GM21723 (cell line): ENCODE data around the gene ELP4.
A peak's percentile ranks its signal among the peaks of the same experiment; 100 is the strongest.

Source experiments
- ATAC-seq: cut with Tn5 transposase; IDR thresholded peaks from one replicate; pipeline ENCODE4 v1.9.1; 2021; ENCODE audit warnings: mild to moderate bottlenecking, moderate library complexity; ENCODE audit not compliant: unreplicated experiment

ELP4 gene

GRCh38 chr11:31798057-31798553, 288.5 kb downstream of the ELP4 start:
- no peak for ATAC-seq

GRCh38 chr11:31798554-31799434, 289.2 kb downstream of the ELP4 start:
- ATAC-seq, result peak; percentile 82

DNA sequence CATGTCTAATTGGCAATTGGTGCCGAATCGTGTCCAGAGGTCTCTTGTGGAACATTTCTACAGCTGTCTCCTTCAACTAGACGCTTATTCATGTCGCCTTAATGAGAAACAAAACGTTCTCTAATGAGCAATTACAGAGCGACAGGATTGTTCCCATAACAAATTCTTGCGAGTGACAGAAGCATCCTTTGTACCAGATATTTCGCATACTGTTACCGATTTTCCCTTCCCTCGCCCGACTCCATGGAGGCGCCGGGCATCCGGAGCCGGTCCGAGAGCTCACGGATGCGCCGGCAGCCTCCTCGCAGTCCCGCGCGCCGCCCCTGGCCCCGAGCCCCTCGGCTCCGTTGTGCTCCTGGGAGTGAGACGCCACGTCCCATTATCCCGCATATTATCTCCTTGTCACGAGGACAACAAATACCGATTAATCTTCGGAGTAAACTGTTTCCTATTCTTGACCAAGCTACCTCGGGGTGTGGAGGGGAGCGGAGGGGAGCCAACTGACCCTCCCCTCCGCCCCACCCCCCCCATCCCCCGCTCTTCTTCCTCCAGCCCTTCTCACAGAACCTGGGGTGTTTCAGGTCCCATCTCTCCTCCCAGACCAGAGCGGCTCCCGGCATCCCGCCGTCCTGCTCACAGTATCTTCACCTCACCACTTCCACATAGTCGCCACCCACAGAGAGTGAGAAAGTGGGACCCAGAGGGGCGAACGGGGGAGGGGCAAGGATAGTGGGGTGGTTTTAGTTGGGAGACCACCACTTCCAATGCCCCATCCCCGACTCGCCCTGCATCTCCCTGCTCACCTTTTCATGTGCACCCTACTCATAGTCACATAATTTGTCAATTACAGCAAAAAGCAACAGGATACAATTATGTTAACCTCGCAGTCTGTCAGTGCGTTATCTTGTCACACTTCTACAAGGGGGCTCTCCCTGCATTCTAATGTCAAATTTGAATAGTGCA, 290.1 kb downstream of the ELP4 start:
- ATAC-seq, result no peak

DNA sequence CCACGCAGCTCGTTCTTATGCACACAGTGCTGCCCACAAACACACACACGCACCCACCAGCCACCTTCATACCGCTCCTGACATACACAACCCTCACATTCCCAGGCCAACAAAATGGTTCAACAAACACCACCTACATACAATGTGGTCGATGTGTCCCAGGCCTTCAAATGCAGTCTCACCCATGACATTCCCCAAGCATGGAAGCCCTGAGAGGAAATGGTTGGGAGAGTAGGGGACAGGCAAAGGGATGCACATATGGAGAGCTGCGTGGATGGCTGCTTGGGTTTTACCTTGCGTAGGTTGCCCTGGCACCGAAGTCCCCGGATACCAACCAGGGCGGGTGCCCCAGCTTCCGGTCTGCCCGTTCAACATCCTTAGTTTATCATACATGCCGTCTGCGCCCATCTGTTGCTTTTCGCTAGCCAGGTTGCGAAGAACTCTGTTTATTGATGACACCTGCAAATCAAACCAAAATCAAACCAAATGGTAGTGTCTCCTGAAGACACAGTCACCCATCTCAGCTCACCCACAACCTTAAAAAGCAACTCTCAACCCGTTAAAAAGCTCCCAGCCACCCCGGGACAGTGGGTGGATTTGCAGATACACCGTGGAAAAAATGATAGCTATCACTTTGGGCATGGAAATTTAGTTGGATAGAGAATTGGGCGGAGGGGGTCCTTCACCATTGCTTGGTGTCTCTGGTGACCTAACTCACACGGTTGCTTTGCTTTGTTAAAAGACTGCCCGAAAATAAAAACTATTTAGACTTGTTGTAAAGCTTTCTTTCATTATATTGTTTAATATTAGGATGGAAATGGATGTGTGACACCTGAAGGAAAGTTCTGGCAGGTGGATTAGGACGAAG, 291.1 kb downstream of the ELP4 start:
- ATAC-seq, result no peak

DNA sequence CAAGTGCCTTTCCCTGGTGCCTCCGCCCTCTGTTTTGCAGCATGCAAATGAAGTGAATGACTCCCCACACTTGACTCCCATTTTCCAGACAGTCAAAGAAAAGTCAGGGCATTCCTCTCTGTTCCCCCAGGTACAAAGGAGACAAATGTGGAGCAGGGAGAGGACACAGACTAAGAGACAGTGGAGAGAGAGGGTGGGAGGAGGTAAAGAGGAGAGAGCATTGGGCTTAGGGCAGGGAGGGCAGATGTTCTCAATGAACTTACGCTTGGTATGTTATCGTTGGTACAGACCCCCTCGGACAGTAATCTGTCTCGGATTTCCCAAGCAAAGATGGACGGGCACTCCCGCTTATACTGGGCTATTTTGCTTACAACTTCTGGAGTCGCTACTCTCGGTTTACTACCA, 291.7 kb downstream of the ELP4 start:
- ATAC-seq, result no peak

DNA sequence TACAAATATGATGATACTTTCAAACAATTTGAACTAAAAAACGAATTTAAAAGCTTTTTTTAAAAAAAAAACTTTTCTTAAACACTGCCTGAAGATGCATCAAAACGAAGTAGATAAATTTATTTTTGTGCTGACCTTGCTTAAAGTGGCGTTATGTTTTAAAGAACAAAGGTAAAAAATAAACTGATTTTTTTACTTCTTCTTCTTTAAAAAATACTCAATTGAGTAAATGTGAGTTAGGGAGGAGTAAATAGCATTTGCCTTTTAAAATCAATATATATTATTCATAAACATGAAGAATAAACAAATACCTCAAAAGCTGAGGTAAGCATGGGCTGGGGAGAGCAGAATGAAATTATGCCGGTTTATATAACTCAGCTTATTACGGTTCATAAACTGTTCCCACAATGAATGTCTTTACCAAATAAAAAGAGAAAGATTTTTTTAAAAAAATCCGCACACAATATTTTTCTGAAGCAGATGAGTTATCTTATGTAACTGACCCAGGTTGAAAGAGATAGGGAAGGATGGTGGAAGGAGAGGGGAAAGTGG, 292.5 kb downstream of the ELP4 start:
- no peak for ATAC-seq

GRCh38 chr11:31802609-31802989, 293.0 kb downstream of the ELP4 start:
- no peak for ATAC-seq

- ATAC-seq, result no peak
Observed at GRCh38 chr11:31802990-31803812, 293.6 kb downstream of the ELP4 start.

DNA sequence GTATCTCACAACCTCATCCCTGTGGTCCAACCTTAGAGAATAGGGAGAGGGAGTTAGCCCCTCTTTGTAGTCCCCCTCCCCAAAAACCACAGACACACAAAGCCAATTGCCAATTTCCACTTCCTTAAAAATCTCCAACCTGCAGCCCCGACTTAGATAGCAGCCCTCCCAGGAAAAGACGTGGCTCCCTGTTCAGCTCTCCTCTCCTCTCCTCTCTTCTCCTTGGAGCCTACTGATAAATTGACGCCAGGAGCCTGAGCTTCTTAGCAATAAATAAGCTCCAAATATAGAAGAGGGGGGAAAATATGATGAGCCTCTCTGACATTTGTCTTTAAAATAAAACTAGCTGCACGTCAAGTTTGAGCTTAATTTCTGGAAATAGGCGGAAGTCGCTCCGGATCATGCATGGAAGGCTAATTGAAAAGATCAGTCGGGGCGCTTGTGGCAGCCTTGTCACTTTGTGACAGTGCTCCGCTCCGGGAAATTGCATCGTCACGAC, 294.3 kb downstream of the ELP4 start:
- no peak for ATAC-seq

- ATAC-seq, result no peak
Observed at GRCh38 chr11:31804312-31805036, 294.9 kb downstream of the ELP4 start.

DNA sequence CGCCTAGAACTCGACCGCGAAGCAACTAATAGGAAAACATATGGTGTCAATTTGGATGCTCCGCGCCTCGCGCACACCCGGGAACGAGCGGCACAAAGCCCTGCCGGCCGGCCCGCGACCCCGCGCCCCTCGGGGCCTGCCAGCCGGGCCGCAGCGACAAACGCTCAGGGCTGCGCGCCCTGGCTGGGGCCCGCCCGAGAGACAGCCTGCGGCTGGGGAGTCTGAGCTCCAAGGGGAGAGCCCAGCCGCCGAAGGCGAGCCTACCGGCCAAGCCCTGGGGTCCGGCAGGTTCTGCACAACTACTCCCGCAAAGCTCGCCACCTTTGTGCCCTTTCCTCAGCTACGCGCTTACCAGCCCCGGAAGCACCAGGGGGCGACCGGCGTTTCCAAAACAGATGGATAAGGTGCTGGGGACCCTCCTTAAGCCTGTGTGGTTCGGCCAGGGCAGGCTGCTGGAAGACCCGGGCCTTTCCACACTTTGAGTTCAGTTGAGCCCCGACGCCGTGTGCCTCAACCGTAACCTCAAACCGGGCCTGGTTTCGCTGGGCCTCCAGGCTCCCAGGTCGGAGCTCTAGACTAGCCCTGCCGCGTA, 295.6 kb downstream of the ELP4 start:
- no peak for ATAC-seq

GRCh38 chr11:31805629-31806185, 296.1 kb downstream of the ELP4 start:
- ATAC-seq, result no peak

- no peak for ATAC-seq
Observed at GRCh38 chr11:31806186-31806927, 296.8 kb downstream of the ELP4 start.

GRCh38 chr11:31806928-31807798, 297.6 kb downstream of the ELP4 start:
- ATAC-seq, result no peak

DNA sequence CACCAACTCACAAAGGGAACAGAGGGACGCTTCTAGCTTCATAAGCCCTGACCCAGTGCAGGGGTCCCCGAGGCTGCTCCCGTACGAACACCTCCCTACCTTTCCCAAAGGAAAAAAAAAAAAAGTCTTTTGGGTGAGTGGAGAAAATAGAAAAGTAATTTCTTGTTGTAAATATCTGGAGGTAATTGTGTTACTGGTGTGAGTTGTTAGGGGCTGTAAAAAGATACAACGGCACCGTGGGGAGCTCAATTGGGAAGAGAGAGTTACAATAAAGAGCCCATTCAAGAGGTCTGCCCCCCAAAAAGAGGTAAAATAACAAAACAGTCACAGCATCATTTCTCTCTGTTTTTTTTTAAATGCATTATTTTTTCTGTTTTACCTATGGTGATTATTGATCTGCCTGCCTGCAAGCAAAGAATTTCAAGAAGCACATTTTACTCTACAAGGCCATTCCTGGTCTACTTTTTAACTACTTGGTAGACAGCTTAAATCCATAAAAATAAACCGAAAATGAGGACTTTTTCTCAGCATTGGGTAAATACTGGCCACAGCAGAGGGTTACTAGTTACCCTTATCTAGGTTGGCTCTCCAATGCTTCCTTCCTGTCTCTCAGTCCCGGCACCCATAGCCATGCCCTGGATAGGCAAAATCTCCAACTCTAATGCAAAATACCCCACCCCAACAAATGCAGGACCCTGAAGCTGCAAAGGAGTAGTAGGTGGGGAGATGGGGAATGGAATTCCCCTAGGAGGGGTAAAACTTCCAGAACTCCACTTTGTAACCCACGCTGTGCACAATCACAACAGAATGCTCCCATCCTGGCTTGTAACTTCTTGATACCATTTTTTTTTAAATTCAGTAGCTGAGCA, 298.5 kb downstream of the ELP4 start:
- no peak for ATAC-seq
